ENCODE results near the gene PDZD2.

GRCh38 chr5:32059761-32060530 is 421.0 kb downstream of the PDZD2 start:
- TF ChIP-seq POLR2A (IDR thresholded peaks at IDR 0.05) (no peak), POLR2AphosphoS5 (IDR thresholded peaks at IDR 0.05) (no peak), CTCF (IDR thresholded peaks at IDR 0.05) (no peak)

Measured in prostate gland (tissue), 2 donors.